ENCODE data around the gene ARHGAP31.

DNA sequence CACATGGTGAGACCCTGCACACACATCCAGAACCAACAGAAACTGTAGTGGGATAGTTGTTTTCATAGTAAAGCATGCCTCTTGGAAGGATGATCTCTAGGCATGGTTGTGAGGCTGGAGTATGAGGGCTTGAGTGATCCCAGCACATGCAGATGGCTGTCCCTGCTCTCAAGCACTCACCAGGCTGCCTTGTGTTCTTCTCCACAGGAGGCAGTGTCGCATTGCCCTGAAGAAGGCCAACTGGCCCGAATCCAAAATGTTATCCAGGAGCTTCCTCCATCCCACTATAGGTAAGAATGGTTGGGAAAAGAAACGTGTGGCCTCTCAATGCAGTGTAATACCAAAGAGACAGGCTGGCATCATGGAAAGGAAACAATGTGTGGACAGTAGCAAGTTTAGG is 86.5 kb downstream of the ARHGAP31 start:
- TF ChIP-seq POLR2A (IDR thresholded peaks at IDR 0.05): no peak
- TF ChIP-seq, protein P1, sequence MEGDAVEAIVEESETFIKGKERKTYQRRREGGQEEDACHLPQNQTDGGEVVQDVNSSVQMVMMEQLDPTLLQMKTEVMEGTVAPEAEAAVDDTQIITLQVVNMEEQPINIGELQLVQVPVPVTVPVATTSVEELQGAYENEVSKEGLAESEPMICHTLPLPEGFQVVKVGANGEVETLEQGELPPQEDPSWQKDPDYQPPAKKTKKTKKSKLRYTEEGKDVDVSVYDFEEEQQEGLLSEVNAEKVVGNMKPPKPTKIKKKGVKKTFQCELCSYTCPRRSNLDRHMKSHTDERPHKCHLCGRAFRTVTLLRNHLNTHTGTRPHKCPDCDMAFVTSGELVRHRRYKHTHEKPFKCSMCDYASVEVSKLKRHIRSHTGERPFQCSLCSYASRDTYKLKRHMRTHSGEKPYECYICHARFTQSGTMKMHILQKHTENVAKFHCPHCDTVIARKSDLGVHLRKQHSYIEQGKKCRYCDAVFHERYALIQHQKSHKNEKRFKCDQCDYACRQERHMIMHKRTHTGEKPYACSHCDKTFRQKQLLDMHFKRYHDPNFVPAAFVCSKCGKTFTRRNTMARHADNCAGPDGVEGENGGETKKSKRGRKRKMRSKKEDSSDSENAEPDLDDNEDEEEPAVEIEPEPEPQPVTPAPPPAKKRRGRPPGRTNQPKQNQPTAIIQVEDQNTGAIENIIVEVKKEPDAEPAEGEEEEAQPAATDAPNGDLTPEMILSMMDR (IDR thresholded peaks at IDR 0.05 in 4 of 5, conservative IDR thresholded peaks at IDR 0.05 in 1 of 5): no peak
